GM21737 (cell line): ENCODE results near the gene DNAJC22.
A peak's percentile ranks its signal among the peaks of the same experiment; 100 is the strongest.
"Not testable (repeated sequence)": the region's sequence is repeated elsewhere in the genome, so short reads cannot be mapped to it uniquely, and the experiment has no call there.

Experiments used
- ATAC-seq: cut with Tn5 transposase; IDR thresholded peaks from one replicate; pipeline ENCODE4 v1.9.1; 2021; ENCODE audit warnings: mild to moderate bottlenecking, moderate library complexity; ENCODE audit not compliant: unreplicated experiment

DNAJC22 gene

GRCh38 chr12:49330631-49331379 lies 15.9 kb upstream of the DNAJC22 start:
- no peak for ATAC-seq

GRCh38 chr12:49331380-49332222 lies 15.1 kb upstream of the DNAJC22 start:
- ATAC-seq, result no peak

GRCh38 chr12:49332441-49332861 lies 14.2 kb upstream of the DNAJC22 start:
- ATAC-seq, result no peak

- no peak for ATAC-seq
These were observed 13.8 kb upstream of the DNAJC22 start for GRCh38 chr12:49332891-49333371.

- ATAC-seq, result not testable (repeated sequence)
These were observed 12.9 kb upstream of the DNAJC22 start for GRCh38 chr12:49333778-49334177.

GRCh38 chr12:49334226-49334625 lies 12.5 kb upstream of the DNAJC22 start:
- ATAC-seq, result no peak

GRCh38 chr12:49334681-49335080 lies 12.0 kb upstream of the DNAJC22 start:
- ATAC-seq, result no peak

GRCh38 chr12:49335118-49335954 lies 11.4 kb upstream of the DNAJC22 start:
- ATAC-seq, result no peak

- no peak for ATAC-seq
These were observed 10.6 kb upstream of the DNAJC22 start for GRCh38 chr12:49335955-49336644.

GRCh38 chr12:49336645-49337584 lies 9.8 kb upstream of the DNAJC22 start, which contains the start of gene C1QL4:
TSS of gene C1QL4 (minus strand) at chr12:49337188. CDS start at chr12:49336477, 711 bp downstream.
- peak; percentile 59 for ATAC-seq

- ATAC-seq, result no peak
These were observed 7.7 kb upstream of the DNAJC22 start for GRCh38 chr12:49338830-49339463.

GRCh38 chr12:49339464-49339861 lies 7.2 kb upstream of the DNAJC22 start:
- ATAC-seq, result no peak

GRCh38 chr12:49340095-49340870 lies 6.4 kb upstream of the DNAJC22 start:
- ATAC-seq, result no peak

GRCh38 chr12:49340971-49341776 lies 5.5 kb upstream of the DNAJC22 start:
- no peak for ATAC-seq

GRCh38 chr12:49341777-49342065 lies 5.0 kb upstream of the DNAJC22 start:
- ATAC-seq, result no peak

- no peak for ATAC-seq
These were observed 4.4 kb upstream of the DNAJC22 start for GRCh38 chr12:49342066-49342913.
